Upper lobe of right lung (tissue), 1 donor: ENCODE results near the gene CEACAM5. TPM values are rescaled to one million over a fixed set of nuclear protein-coding genes. Genes with fewer than 3 reads are reported as not detected.

Source experiments
- ATAC-seq: fragments of 200-7000 bp; cut with Tn5 transposase; one replicate; pipeline ENCODE4 v1.9.1; 2020; ENCODE audit warnings: mild to moderate bottlenecking, moderate library complexity
- DNase-seq: peaks from one replicate; pipeline ENCODE4 v3.0.0-alpha.2; 2020
- H3K27ac ChIP-seq: fragments of 200-600 bp; one replicate; pipeline ENCODE4 v1.8.0; 2022
- H3K27me3 ChIP-seq: fragments of 200-600 bp; one replicate; pipeline ENCODE4 v1.8.0; 2022; ENCODE audit warnings: mild to moderate bottlenecking
- H3K36me3 ChIP-seq: fragments of 200-600 bp; one replicate; pipeline ENCODE4 v1.8.0; 2022
- H3K4me1 ChIP-seq: fragments of 200-600 bp; one replicate; pipeline ENCODE4 v1.8.0; 2022
- H3K4me3 ChIP-seq: fragments of 200-600 bp; one replicate; pipeline ENCODE4 v1.8.0; 2022; ENCODE audit warnings: mild to moderate bottlenecking
- H3K9me3 ChIP-seq: fragments of 200-600 bp; one replicate; pipeline ENCODE4 v1.8.0; 2022
- CTCF ChIP-seq: fragments of 200-600 bp; IDR thresholded peaks from one replicate; pipeline ENCODE4 v1.8.0; 2022; ENCODE audit warnings: antibody characterized with exemption
- intact Hi-C: fragments of 100-400 bp; cut with DNase I; formaldehyde crosslinking; loops from one replicate; pipeline ENCODE4 v1.11.0; 2022
- total RNA-seq: library from RNA; stranded (reverse); fragmentation: NEBNext Ultra II Directional; extraction: Animal tissue kit (Norgen Biotek cat#: 25700); gene quantifications from one replicate; pipeline ENCODE4 v1.2.1, GENCODE V29; 2021
- donor health status: DM: no; HTN: yes; CAD: no; lungs with severe emphysema.

Gene CEACAM5
- total RNA-seq, 1 donor from 2014 or later = 35.0 TPM

- H3K36me3 ChIP-seq = no peaks in the 10 kb centered on the region
- intact Hi-C loops = no loop called here
- no peaks in the 10 kb centered on the region for H3K4me1 ChIP-seq
- H3K4me3 ChIP-seq = no peak overlapping the region
- H3K27ac ChIP-seq = no peak overlapping the region
- no peak for ATAC-seq
- no peaks in the 10 kb centered on the region for H3K9me3 ChIP-seq
- no peak for DNase-seq
- TF ChIP-seq CTCF = no peak
- H3K27me3 ChIP-seq = peaks cover 4% of the 10 kb centered on the region
Observed at GRCh38 chr19:41718761-41719160, 10.3 kb downstream of the CEACAM5 start.

GRCh38 chr19:41720103-41720502 lies 11.7 kb downstream of the CEACAM5 start:
- ATAC-seq = no peak
- intact Hi-C loops = no loop called here
- no peak for DNase-seq
- no peaks in the 10 kb centered on the region for H3K36me3 ChIP-seq
- no peak overlapping the region for H3K27ac ChIP-seq
- no peak for TF ChIP-seq CTCF
- no peaks in the 10 kb centered on the region for H3K4me1 ChIP-seq
- no peaks in the 10 kb centered on the region for H3K9me3 ChIP-seq
- H3K4me3 ChIP-seq = no peak overlapping the region
- peaks cover 4% of the 10 kb centered on the region for H3K27me3 ChIP-seq

GRCh38 chr19:41726493-41726892 lies 18.1 kb downstream of the CEACAM5 start:
- DNase-seq (no peak), ATAC-seq (no peak)
- no peak for TF ChIP-seq CTCF
- Histone ChIP-seq H3K4me3 (no peak overlapping the region), H3K27me3 (no peaks in the 10 kb centered on the region), H3K27ac (no peak overlapping the region), H3K9me3 (no peaks in the 10 kb centered on the region), H3K36me3 (no peaks in the 10 kb centered on the region), H3K4me1 (no peaks in the 10 kb centered on the region)
- intact Hi-C loops = no loop called here

- H3K9me3 ChIP-seq = no peaks in the 10 kb centered on the region
- H3K4me3 ChIP-seq = no peak overlapping the region
- DNase-seq (no peak), ATAC-seq (no peak)
- no peaks in the 10 kb centered on the region for H3K36me3 ChIP-seq
- H3K27me3 ChIP-seq = no peaks in the 10 kb centered on the region
- TF ChIP-seq CTCF = no peak
- H3K4me1 ChIP-seq = no peaks in the 10 kb centered on the region
- intact Hi-C loops = no loop called here
- peak overlapping the region; percentile 51 for H3K27ac ChIP-seq
Observed at GRCh38 chr19:41734156-41734555, 25.7 kb downstream of the CEACAM5 start.

- intact Hi-C loops = no loop called here
- peak; percentile 97 for ATAC-seq
- no peaks in the 10 kb centered on the region for H3K9me3 ChIP-seq
- TF ChIP-seq CTCF = no peak
- H3K27ac ChIP-seq = peak overlapping the region; percentile 51
- no peaks in the 10 kb centered on the region for H3K4me1 ChIP-seq
- no peaks in the 10 kb centered on the region for H3K27me3 ChIP-seq
- H3K36me3 ChIP-seq = no peaks in the 10 kb centered on the region
- no peak for DNase-seq
- H3K4me3 ChIP-seq = no peak overlapping the region
Observed at GRCh38 chr19:41734585-41734984, 26.2 kb downstream of the CEACAM5 start.

- Histone ChIP-seq H3K4me3 (no peak overlapping the region), H3K27ac (peak overlapping the region; percentile 51), H3K4me1 (no peaks in the 10 kb centered on the region), H3K9me3 (no peaks in the 10 kb centered on the region), H3K27me3 (no peaks in the 10 kb centered on the region), H3K36me3 (no peaks in the 10 kb centered on the region)
- DNase-seq = no peak
- TF ChIP-seq CTCF = no peak
- no peak for ATAC-seq
- intact Hi-C loops = no loop called here
Observed at GRCh38 chr19:41735071-41735600, 26.7 kb downstream of the CEACAM5 start.
